GM08714 (cell line): ENCODE results near the gene EDAR.

ENCODE experiments used
- H3K4me3 ChIP-seq: fragments of 200-500 bp; sonication (Bioruptor generic); 2 replicates; pipeline ENCODE4 v1.5.1; 2014; ENCODE audit warnings: mild to moderate bottlenecking, low read length, inconsistent platforms
- ZNF274 ChIP-seq: IDR thresholded peaks from 2 replicates; pipeline ENCODE4 v1.6.1; 2012; ENCODE audit warnings: mild to moderate bottlenecking, low read depth, low read length

Gene EDAR

DNA sequence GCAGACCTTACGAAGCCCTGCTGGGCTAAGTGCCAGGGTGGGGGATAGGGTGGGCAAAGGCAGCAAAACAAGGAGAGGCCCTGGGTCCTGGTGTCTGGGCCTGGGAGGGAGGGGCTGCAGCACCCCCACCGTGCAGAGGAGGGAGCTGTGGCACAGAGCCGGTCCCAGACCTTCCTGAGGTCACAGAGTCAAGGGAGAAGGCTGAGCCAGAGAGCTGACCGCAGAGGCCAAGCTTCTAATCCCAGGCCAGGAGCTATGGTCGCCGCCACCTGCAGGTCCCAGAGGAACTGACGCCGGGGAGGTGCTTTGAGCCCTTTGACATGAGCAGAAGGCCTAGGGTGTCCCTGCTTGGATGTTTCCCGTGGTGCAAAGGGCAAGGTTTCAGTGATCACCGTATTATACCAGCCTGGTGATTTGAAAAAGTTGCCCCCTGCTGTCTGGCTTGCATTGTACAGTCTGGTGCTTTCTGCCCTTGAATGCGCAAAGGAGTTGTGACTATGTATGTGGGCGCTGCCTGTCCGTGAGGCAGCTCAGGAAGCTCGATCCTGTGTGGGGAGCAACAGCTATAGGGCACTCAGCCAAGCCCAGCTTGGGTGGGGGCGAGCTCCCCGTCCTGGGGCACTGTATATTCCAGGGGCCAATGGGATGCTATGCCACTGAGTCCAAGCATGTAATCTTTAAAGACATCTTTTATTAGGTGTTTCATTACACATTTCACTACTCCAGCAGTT is 44.3 kb downstream of the EDAR start:
- TF ChIP-seq ZNF274 = no peak
- H3K4me3 ChIP-seq = no peak overlapping the region

DNA sequence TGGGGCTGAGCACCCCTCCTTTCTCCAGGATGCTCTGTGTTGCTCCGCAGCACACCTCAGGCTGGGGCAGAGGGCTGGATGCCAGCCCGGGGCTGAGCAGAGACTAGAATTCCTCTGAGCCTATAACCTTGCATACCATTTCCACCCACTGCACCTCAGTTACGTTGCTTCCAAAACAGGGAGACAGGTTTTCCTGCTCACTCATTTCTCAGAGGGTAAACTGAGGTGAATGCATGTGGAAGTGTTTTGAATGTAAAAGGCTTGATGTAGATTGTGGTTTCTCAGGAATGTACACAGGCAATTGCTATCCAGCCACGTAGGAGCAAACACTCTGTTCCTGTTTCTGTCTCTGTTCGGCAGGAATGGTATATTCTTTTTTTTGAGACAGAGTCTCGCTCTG is 45.3 kb downstream of the EDAR start:
- no peak for TF ChIP-seq ZNF274
- H3K4me3 ChIP-seq = no peak overlapping the region

DNA sequence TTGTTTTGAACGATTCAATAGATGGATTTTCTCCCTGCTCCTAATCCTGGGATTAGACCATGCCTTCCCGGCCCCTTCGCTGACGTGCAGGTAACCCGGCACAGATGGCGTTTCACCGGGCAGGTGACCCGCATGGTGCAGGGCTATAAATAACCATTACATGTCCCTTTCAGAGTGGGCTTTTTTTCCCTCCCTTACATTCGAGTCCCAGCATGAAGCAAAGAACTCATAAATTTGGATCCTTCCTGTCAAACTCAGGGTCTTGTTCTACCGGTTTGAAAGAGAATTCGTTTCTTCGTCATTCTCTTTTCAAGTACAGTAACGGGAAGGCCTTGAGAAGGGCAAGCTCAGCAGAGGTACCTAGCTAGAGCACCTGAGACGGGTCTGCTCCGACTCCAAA is 46.1 kb downstream of the EDAR start:
- no peak overlapping the region for H3K4me3 ChIP-seq
- no peak for TF ChIP-seq ZNF274

GRCh38 chr2:108942231-108942825 is 46.7 kb downstream of the EDAR start:
- H3K4me3 ChIP-seq = no peak overlapping the region
- no peak for TF ChIP-seq ZNF274

- no peak for TF ChIP-seq ZNF274
- H3K4me3 ChIP-seq = no peak overlapping the region
Observed at GRCh38 chr2:108941767-108942166, 47.3 kb downstream of the EDAR start.

DNA sequence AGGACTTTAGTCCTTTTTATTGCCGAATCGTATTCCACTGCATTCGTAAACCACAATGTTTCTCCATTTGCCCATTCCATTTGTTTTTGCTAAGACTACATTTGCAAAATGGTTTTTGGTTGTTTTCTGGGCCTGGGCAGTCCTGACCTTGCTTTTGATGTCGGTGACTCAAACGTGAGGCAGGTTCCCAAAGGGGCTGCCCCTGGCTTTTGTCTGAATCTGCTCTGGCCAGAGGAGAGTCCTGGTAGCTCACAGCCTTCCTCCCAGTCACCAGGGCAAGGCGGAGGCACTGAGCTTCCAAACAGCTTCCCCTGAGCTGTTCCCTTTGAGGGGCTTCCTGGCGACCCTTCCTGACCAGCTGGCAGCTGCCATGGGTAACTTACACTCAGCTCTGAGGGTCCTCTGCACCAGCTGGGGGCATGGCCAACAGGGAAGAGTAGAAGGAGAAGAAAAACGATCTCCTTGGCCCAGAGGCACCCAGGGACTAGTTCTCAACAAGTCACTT is 47.8 kb downstream of the EDAR start:
- TF ChIP-seq ZNF274 = no peak
- no peak overlapping the region for H3K4me3 ChIP-seq

DNA sequence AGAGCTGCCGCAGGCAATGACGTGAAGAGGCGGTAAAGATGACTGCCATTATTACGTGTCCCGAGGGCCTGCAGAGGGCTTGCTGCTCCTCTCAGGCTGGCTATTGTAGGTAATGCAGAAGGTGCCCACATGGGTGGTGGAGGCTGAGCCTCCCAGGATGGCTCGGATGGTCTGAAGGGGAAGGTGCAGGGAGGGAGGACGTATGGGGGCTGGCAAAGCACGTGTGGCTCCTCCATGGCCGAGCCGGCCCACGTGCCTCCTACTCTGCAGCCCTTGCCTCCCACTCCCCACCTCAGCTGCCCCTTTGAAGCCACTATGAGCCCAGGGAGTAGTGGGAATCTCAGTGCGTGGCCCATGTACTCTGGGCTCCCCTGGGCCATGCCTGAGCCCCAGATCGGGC is 48.9 kb downstream of the EDAR start:
- H3K4me3 ChIP-seq = no peak overlapping the region
- TF ChIP-seq ZNF274 = no peak

DNA sequence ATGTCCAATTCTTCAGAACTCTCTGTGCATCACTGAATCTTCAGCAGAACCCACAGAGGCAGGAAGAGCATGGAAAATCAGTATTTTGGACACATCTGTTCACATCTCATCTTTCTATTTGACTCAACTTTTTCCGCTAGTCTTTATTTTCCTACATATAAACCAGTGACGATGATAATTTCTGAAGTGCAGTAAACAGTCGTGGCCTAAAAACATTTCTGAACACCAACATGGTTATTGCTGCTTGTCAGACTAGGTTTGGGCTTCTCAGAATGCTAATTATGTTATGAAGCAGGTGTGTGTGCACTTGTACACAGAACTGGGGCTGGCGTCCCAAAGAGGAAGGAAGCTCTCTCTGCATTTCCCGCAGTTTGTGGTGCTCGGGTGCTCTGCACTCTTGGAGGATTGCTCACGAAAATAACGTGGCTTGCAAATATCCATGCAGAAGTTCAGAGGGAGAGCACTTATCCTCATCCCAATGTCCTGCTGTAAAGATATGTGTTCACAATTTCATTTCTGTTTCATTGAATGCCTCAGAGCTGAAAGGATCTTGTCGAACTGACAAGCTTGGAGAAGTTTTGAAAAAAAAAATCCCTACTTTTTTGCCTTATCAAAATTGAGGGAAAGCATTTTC is 50.8 kb downstream of the EDAR start:
- H3K4me3 ChIP-seq = no peak overlapping the region
- no peak for TF ChIP-seq ZNF274

DNA sequence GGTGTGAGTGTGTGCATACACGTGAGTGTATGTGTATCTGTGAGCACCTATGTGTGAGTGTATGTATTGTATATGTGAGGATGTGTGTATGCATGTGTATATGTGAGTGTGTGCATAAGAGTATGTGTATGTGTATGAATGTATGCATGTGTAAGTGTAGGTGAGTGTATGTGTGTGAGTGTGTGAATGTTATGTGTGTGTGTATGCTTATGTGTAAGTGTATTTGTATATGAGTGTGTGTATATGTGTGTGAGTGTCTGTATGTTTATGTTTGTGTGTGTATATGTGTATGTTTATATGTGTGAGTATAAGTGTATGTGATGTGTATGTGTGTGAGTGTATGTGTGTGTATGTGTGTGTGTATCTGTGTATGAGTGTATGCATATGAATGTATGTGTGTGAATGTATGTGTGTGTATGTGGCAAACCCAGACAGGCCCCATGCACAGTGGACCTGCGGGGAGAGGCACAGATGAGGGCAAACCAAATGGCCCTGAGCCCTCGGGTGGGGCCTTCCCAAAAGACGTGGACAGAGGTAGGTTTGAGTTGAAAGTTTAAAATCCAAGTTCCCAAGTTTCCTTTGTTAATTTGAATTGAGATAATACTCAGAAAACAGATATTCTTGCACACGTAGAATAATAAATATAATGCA is 51.5 kb downstream of the EDAR start:
- no peak for TF ChIP-seq ZNF274

GRCh38 chr2:108936866-108937265 is 52.2 kb downstream of the EDAR start:
- TF ChIP-seq ZNF274 = no peak
- H3K4me3 ChIP-seq = no peak overlapping the region

More for the DNA sequence above, 51.5 kb downstream of the EDAR start:
- no peak overlapping the region for H3K4me3 ChIP-seq

- no peak for TF ChIP-seq ZNF274
- H3K4me3 ChIP-seq = no peak overlapping the region
Observed at GRCh38 chr2:108936076-108936864, 52.8 kb downstream of the EDAR start.

GRCh38 chr2:108935271-108935741 is 53.7 kb downstream of the EDAR start:
- TF ChIP-seq ZNF274 = no peak
- H3K4me3 ChIP-seq = no peak overlapping the region

DNA sequence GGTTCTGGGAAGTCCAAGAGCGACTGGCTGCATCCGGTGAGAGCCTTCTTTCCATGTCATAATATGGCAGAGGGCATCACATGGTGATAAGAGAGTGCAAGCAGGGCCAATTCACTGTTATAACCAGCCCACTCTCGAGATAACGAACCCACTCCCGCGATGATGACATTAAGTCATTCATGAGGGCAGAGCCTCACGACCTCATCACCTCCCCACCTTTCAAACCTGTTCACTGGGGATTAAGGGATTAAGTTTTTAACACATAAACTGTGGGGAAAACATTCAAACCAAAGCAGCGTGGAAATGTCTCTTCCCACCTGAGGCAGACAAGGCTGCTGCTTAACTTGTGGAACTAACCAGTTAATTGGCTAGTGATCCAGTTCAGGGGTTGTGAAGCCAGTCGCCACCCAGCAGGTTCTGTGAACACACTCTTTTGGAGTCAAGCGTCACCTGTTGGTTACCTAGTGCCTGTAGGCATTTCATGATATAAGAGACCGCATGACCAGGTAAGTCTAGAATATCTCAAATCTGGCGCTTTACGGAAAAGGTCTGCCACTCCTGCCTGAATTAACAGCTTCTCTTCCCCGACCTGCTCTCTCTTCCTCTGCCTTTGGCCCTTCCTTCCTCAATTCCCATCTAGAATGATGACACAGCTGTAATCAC is 54.3 kb downstream of the EDAR start:
- no peak for TF ChIP-seq ZNF274
- no peak overlapping the region for H3K4me3 ChIP-seq

DNA sequence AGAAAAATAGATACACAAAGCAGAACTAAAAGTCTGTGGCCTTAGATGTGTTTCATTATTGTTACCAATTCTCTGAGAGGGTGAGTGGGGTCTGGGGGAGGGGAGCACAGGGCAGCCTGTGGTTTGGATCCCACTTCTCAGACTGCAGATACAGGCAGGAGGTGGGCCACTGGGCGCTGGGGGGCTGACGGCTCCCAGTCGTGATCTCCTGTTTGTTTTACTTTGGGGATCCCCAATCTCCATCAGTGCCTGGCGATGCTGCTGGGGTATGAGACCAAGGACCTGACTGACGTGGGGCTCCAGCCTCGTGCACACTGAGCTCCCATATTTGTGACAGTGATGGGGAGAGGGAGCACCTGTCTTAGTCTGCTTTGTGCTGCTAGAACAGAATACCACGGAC is 54.9 kb downstream of the EDAR start:
- no peak overlapping the region for H3K4me3 ChIP-seq
- TF ChIP-seq ZNF274 = no peak
